D721Med (cell line): ENCODE measurements around the gene NUDT6.

Experiments
- DNase-seq: peaks from one replicate; pipeline ENCODE4 v3.0.0; 2011; ENCODE audit warnings: low spot score; ENCODE audit not compliant: insufficient read length
- FAIRE-seq: peaks from 2 replicates; lab custom pipeline; 2011; peaks lifted over from hg19 to GRCh38; lab: Jason Lieb, UNC
- CTCF ChIP-seq: IDR thresholded peaks from 2 replicates; pipeline ENCODE4 v1.5.1; 2012; ENCODE audit warnings: mild to moderate bottlenecking, control low read depth; ENCODE audit not compliant: insufficient read depth; ENCODE audit errors: missing control alignments

NUDT6 gene

GRCh38 chr4:122921971-122922876, at the start of gene NUDT6:
Gene NUDT6 (minus strand): TSS chr4:122922597. CDS start chr4:122922572, 25 bp downstream.
- FAIRE-seq: no peak
- peak; percentile 22 for DNase-seq
- no peak for TF ChIP-seq CTCF

- DNase-seq (no peak), FAIRE-seq (no peak)
- no peak for TF ChIP-seq CTCF
These were observed 45.9 kb upstream of the NUDT6 start for GRCh38 chr4:122968227-122968812.

- FAIRE-seq (no peak), DNase-seq (no peak)
- no peak for TF ChIP-seq CTCF
These were observed 44.8 kb upstream of the NUDT6 start for GRCh38 chr4:122967231-122967630.

GRCh38 chr4:122966201-122966600, 43.8 kb upstream of the NUDT6 start:
- TF ChIP-seq CTCF: no peak
- DNase-seq: no peak
- FAIRE-seq: no peak

GRCh38 chr4:122963216-122963615, 40.8 kb upstream of the NUDT6 start:
- TF ChIP-seq CTCF: no peak
- DNase-seq (no peak), FAIRE-seq (no peak)

- FAIRE-seq: no peak
- no peak for TF ChIP-seq CTCF
- no peak for DNase-seq
These were observed 38.2 kb upstream of the NUDT6 start for GRCh38 chr4:122960611-122961000.

- DNase-seq: no peak
- FAIRE-seq: peak; percentile 6
- no peak for TF ChIP-seq CTCF
These were observed 37.7 kb upstream of the NUDT6 start for GRCh38 chr4:122959981-122960610.
